Islet of Langerhans (tissue), 1 donor: ENCODE measurements around the gene POLR2C.

ENCODE experiments used
- FAIRE-seq: peaks from one replicate; lab custom pipeline; 2011; peaks lifted over from hg19 to GRCh38; lab: Jason Lieb, UNC

POLR2C gene

DNA sequence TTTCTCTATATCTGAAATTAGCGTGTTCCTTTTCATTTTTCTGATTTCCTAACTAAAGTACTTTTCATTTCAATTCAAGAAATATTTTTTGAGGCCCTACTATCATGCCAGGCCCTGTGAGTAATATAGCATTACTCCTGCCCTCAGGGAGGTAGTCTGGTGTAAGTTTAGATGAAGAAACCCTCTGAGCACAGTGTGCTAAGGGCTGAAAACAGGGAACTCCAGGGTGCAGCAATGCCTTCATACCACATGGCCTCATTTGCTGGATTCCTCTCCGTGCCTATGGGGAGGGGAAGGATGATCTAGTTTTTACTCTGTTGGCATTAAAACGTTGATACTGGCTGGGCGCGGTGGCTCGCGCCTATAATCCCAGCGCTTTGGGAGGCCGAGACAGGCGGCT, 10.5 kb upstream of the POLR2C start:
- FAIRE-seq, result no peak

- no peak for FAIRE-seq
Observed at GRCh38 chr16:57462978-57463362, 491 bp downstream of the POLR2C start.

- no peak for FAIRE-seq
Observed at GRCh38 chr16:57464523-57464922, 2.0 kb downstream of the POLR2C start.

DNA sequence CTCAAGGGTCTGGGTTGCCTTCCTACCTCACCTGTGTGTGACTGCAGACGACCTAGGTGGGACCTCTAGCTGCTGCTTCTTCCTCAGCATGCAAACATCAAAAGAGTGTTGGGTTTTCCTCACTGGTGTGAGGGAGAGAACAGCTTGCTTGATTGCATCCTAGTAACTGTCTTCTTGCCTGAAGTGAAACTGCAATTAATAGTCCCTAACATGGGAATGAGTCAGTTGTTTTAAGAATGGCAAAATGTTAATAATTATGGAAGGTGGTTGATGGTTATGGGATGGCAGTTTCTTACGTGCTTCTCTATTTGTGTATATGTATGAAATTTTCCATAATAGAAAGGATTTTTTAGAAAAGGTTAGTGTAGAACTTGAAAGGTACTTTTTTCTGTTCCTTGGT, 5.9 kb downstream of the POLR2C start:
- FAIRE-seq, result no peak

GRCh38 chr16:57469046-57469445, 6.6 kb downstream of the POLR2C start:
- no peak for FAIRE-seq

DNA sequence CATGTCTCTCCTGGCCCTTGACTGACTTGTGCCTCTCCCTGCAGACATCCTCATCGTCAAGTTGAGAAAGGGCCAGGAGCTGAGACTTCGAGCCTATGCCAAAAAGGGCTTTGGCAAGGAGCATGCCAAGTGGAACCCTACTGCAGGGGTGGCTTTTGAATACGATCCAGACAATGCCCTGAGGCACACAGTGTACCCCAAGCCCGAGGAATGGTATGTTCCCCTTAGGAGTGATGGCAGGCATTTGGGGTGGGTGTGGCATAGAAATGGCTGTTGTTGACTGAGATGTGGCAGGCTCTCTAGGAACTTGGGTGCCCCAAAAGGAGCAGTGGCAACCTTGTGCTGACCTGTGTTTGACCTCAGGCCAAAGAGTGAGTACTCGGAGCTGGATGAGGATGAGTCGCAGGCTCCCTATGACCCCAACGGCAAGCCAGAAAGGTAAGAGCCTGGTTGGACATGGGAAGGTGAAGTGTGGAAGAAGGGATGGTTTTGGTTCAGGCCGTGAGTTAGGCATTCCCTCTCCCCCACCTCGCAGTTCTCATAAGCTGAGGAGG, 7.5 kb downstream of the POLR2C start:
- no peak for FAIRE-seq

DNA sequence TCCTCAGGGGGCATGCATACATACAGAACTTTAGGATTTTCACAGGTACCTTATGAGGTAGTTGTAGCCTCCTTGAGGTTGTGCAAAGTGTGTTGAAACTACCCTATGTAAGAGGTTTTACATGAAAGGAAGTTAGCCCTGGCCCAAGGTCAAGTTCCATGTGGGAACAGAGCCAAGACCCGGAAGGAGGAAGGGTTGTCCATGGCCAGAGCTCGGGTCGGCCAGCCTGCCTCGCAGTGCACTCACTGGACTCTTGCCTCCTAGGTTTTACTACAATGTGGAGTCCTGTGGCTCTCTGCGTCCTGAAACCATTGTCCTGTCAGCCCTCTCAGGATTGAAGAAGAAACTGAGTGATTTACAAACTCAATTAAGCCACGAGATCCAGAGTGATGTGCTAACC, 8.2 kb downstream of the POLR2C start:
- no peak for FAIRE-seq

GRCh38 chr16:57471209-57471608, 8.7 kb downstream of the POLR2C start:
- no peak for FAIRE-seq

DNA sequence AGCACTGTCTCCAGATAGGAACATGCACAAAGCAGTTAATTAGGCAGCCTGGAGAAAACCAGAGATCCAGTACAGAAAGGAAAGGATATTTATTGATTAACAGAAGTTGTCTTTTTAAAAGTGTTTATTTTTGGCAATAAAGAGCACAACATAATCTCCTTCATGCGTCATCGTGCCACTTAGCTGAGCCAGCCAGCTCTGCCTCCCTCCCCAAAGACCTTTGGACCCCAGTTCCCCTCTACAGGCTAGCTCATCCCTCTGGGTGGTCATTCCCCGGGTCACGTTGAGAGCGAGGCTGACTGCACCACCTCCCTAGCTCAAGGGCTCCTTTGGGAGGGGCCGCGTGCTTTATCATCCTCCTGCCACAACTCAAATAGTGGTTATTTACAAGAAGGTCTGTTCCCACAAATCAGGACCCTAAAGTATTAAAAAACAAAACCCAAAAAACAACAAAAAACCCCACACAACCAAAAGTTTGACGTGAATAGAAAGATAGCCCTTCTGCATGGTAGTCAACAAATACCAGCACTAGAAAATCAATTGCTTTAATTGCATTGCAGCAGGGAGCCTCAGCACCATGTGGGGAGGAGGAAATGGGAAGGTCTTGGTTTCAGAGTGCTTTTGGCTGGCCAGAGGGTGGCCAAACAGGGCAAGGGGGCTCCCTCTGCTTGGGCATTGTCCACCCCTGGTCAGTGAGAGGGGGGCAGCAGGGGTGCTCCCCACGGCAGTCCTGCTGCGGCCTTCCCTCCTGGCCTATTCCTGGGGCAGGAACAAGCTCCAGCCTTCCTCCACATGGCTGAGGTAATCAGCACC, 9.6 kb downstream of the POLR2C start:
- FAIRE-seq, result no peak

DNA sequence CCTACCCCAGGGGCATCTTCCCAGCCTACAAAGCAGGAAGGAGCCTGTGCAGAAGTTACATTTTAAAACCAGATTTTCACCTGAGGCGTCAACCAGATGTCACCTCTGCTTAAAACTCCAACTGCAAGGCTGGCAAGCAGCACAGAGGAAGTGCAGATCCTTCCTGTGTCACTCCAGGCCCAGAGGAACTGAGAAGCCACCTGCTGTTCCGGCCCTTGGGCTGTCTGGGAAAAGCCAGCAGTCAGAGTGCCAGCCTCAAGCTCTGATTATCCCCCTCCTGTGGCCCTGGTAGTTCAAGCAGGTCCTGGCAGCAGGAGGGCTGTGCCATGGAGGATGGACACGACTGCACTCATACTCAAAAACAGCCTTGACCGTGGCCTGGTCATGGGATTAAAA, 10.2 kb downstream of the POLR2C start:
- FAIRE-seq, result no peak

GRCh38 chr16:57473176-57473840, 10.8 kb downstream of the POLR2C start:
- no peak for FAIRE-seq

GRCh38 chr16:57473906-57474305, 11.4 kb downstream of the POLR2C start:
- no peak for FAIRE-seq

DNA sequence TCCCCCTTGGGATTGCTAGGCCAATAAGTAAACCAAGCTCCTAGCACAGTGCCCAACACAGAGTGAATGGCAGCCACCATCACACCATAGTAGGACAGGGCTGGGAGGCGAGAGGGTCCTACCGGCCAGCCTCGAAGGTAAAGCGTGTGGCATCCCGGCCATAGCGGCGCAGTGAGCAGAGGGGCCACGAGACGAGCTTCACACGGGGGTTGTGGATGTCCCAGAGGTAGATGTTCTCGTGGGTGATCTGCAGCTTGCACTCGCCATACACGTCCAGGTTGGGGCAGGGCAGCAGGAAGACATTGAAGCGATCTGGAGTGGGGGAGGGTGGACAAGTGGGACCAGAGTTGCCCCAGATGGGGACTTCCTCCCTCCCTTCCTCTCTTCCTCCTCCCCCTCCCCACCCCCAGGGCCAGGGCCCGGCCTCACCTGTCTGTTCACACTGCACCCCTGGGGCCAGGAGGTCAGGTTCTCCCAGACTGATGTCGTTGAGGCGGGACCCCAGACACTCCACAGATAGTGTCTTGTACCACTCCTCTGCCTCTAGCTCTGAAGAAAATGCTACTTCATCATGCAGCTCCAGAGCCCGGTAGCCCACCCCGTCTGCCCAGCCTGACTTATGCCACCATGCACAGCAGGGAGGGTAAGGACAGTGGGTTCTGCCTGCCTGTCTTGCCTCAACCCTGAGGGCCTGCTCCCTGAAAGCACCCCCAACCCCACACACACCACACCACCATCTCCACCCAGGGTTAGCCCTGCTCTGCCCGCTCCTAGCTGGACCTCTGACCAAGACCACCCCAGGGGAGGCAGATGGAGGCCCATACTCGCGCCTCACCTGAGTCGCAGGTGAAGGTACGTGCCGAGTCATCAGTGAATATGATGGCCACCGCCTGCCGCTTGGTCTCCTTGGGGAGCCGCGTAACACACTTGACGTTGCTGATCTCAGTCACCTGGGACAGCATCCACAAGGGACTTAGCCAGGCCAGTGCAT, 12.5 kb downstream of the POLR2C start:
- no peak for FAIRE-seq

DNA sequence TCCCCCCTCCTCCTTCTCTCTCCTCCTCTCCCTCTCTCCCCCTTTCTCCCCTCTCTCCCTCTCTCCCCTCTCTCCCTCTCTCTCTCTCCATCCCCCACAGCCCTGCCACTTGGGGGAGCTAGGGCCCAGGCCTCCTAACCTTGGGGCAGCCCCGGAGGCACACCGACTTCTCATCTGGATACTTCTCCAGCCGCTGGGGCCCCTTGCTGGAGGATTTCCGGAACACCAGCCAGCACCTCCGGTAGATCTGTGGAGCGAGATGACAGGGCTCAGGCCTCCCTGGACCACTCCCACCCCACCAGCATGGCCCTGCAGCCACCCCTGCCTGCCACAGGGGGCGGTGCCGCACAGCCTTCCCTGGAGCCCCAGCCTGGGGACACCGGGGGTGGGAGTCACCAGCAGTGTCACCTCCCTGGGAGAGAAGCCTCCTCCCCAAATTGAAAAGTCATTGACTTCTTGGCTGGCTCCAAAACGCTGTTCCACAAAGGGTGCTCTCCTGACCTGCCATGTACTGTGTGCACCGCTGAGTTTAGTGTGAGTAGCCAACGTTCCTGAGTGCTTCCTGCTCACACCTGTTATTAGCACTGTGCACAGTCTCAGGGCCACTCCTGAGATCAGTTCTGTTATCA, 13.3 kb downstream of the POLR2C start:
- no peak for FAIRE-seq

GRCh38 chr16:57476546-57477410, 14.3 kb downstream of the POLR2C start:
- no peak for FAIRE-seq

GRCh38 chr16:57477531-57478202, 15.2 kb downstream of the POLR2C start:
- no peak for FAIRE-seq

DNA sequence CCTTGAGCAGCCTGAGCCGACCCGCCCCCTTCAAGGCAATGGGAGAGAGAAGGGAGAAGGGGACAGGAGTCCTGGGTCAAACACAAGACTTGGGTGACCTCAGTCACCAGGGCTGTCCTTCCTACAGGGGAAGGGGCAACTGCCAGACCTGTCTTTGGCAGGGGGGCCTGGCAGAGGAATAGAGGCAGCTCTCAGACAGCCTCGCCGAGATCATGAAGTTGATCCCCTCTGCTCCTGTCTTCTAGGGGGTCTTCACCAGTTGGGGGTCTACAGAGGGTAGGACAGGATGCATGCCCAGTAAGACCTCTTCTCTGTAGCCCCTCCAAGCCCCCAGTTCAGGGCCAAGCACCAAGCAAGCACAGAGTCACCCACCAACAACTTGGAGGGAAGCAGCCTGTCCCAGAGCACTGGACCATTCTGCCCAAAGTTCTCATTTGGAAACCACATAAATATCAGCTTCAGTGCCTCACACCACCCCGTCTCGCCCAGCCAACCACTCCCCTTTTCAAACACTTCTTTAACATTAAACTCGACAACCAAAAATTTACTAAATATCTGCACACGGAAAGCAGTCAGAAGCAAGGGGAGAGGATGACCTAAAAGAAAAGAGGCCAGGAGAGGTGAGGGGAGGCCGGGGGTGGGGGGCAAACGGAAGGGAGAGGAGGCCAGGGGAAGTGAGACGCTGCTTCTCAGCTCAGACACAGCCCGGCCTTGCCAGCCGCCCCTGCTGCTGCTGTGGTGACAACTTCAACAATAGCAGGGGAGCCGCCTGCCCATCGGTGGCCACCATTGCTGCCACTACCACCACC, 16.1 kb downstream of the POLR2C start:
- no peak for FAIRE-seq

DNA sequence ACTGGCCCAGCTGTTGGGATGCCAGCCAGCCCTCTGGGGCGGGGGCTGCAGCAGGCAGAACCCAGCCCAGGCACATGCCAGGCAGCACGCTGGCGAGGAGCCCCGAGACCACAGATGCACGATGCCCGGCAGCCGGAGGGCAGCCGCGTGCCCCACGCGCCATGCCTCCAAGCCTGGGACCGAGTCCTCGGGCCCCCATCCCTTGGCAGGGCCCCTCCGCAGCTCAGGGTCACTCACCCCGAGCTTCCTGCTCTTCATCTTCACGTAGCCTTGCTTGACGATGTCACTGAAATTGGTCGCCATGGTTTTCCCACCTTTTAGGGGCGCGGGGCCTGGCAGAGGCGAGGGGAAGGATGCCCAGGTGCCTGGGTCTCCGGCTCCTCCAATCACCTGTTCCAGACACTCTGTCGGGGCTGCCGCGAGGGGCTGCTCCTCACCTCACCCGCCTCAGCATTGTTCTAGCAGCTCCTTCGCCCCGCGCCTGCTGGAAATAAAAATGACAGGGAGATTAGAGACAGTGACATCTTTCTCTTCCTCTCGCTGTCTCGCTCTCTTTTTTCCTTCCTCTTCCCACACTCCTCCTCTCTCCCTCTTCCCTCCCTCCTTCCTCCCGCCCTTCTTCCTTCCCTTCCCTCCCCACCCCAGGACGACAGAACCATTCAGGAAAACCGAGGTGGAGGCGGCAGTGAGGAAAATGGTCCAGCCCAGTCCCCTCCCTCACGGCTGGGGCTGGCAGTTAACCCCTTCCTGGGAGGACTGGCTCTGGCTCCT, 16.9 kb downstream of the POLR2C start:
- no peak for FAIRE-seq
